Ecto neural progenitor cell (in vitro differentiated cells): ENCODE measurements around the gene LACTB.

ENCODE experiments used
- DNase-seq: peaks from one replicate; pipeline ENCODE4 v3.0.0-alpha.2; 2018; ENCODE audit warnings: low spot score

LACTB gene

GRCh38 chr15:63178034-63178433 lies 56.4 kb downstream of the LACTB start:
- DNase-seq = no peak

GRCh38 chr15:63180746-63181145 lies 59.1 kb downstream of the LACTB start:
- DNase-seq = no peak

- DNase-seq = no peak
Measured at GRCh38 chr15:63181648-63182047, 60.0 kb downstream of the LACTB start.

GRCh38 chr15:63185206-63185605 lies 63.5 kb downstream of the LACTB start:
- DNase-seq = no peak

GRCh38 chr15:63186065-63186464 lies 64.4 kb downstream of the LACTB start:
- no peak for DNase-seq

GRCh38 chr15:63187589-63188226 lies 66.0 kb downstream of the LACTB start:
- DNase-seq = no peak

GRCh38 chr15:63188247-63188925 lies 66.7 kb downstream of the LACTB start:
- no peak for DNase-seq

GRCh38 chr15:63188926-63189871 lies 67.5 kb downstream of the LACTB start, which contains the start of gene RAB8B:
RAB8B (plus strand) TSS chr15:63189606; CDS start chr15:63189625, 19 bp downstream.
- peak; percentile 99 for DNase-seq

GRCh38 chr15:63189941-63190768 lies 68.5 kb downstream of the LACTB start:
- DNase-seq = no peak

GRCh38 chr15:63190769-63191649 lies 69.3 kb downstream of the LACTB start:
- no peak for DNase-seq
